Inflammatory macrophage (primary cell): Measurements from ENCODE around the gene TEAD3.

ENCODE experiments used
- DNase-seq, 2 donors: peaks; one replicate each; pipeline ENCODE4 v3.0.0-alpha.2; 2020 to 2022

TEAD3 gene

GRCh38 chr6:35491558-35492257, 5.2 kb downstream of the TEAD3 start:
- no peak for DNase-seq

GRCh38 chr6:35490821-35491557, 5.9 kb downstream of the TEAD3 start:
- DNase-seq: no peak

DNA sequence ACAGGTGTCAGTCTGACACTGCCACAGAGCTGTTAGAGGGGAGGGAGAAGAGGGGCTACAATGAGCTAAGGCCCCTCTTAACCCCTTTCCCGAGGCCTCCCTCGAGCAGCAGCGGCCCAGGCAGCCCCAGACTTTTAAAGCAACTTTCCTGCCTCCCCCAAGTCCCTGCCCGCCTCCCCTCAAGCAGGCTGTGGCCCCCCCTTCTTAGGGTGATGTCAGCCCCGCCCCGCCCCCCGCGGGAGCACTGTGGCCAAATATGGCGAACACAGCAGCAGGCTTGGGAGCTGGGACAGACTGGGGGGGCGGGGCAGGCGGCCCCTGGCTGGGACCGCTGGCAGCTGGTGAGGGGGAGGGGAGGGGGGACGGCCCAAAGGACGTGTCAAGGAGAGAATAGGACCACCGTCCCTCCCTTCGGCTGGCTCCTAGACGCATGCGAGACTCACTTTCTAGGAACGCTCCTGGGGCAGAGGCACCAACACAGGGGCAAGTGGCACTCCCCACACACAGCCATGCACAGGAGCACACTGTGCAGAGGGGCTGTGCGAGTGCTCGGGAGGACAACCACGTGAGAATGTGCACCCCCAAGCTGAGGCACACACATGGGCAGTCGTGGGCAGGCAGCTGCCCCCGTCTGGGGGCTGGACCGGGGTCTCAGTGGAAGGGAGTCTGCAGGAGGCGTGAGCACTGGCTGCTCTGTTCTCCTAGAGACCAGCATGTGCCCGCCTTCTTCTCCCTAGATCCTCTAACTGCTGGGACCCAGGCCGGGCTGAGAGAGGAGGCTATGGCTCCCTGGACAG, 6.7 kb downstream of the TEAD3 start:
- no peak for DNase-seq

DNA sequence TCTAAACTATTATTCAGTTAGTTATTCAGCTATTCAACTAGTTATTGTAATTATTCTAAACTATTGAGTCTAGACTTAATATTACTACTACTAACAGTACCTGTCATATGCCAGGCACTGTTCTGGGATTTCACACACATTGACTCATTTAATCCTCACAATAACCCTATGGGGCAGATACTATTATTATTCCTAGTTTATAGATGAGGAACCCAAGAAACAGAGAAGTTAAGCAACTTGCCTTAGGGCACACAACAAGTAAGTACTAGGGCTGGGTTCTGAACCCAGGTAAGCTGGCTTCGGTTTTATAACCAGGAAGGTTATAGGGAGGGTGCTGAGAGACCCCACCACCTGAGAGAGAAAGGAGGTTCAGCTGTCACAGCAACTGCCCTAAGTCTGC, 7.8 kb downstream of the TEAD3 start:
- DNase-seq: peak; percentile 7 to 15

DNA sequence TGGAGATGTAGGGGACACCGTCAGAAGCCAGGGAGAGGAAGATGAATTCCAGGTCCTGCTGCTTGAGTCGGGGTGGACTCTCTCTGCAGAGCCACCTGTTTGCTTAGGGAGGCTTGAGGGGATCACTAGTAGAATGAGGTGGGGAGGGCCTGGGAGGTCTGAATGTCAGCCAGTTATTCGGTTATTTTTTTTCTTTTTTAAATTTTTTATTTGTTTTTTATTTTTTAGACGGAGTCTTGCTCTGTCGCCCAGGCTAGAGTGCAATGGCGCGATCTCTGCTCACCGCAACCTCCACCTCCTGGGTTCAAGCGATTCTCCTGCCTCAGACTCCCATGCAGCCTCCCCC, 8.4 kb downstream of the TEAD3 start:
- DNase-seq: no peak

DNA sequence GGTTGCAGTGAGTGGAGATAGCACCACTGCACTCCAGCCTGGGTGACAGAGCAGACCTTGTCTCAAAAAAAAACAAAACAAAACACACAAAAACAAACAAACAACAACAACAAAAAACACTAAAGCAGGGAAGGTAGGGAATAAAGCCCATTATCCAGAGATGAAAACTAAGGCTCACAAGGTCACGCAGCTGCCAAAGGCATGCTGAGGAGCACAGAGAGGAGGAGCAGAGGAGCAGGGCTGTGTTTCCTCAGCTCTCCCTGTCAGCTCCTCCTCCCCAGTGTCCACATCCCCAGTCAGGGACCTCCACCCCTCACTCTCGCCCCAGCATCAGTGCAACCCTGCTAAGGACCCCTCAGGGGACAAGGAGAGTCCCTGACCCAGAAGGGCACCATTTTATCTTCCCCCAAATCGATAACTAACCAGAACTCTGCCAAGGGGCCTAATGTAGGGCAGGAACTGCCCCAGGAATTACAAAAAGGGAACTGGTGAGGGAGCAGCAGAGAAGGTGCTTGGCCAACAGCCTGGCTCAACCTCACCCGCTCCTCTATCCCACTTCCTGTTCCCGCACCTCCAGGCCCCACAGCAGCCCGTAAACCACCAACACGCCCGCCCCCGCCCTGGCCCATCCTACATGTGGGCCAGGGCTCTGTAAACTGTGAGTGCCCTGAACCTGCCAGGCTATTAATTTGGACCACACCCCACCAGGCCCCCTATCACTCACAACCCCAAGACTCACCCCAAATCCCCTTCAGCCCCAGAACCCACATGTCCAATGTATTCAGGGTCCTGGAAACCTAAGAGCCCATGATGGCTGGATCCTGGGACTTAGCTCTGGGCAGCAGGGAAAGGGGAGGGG, 9.0 kb downstream of the TEAD3 start:
- DNase-seq: peak; percentile 64 to 86

- DNase-seq: no peak
Measured at GRCh38 chr6:35486005-35486925, 10.6 kb downstream of the TEAD3 start.

DNA sequence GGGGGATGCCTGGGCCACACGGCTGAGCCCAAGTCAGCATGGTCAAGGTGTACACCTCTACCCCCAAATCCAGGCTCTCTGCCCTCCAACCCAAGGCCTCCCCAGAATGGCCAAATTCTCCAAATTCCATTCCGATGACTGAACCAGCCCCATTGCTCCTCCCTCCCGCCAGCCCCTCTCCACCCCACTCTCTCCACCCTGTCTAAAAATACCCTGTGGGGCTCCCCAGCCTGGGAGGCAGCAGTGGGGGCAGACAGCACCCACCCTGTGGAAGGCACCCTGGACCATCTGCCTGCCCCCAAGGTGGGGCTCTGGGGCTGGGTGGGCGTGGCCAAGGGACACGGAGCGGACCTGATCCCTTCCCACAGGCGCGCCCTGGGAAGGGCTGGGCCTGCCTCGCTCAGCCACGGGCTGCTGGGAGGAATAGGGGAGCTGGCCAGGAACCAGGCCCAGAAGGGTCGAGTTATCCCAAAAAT, 11.4 kb downstream of the TEAD3 start:
- no peak for DNase-seq

GRCh38 chr6:35484921-35485392, 11.9 kb downstream of the TEAD3 start:
- DNase-seq: peak; percentile 73 to 94

DNA sequence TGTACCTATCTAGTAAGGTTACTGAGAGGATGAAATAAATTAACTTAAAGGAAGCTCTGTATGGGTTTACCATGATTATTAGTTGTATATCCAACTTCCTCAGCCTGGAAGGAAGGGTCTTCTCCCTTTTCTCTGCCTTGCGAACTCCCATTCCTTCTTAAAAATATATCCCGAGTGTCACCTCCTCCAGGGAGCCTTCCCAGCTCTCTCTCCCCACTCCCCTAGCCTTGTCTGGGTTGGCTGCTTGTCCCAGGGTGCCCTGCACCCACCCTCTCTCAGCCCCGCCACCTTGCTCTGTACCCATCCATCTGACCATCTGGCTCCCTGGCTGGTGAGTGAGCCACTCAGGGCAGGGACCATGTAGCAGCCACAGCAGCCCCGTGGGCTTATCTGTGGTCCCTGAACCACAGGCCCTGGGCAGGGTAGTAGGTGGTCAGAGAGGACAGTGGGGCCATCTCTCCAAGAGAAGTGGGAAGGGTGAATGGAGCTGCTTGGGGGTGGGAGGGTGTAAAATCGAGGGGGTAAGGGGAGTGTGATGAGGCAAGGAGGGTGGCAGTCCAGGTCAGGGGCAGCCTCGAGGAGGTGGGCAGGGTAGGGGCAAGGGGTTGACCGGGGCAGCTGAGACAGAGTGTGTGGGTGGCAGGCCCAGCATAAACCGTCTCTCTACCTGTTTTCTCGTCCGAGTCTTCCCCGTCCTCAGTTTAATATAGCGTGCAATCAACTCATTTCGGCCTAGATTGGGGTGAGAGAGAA, 12.8 kb downstream of the TEAD3 start:
- no peak for DNase-seq

DNA sequence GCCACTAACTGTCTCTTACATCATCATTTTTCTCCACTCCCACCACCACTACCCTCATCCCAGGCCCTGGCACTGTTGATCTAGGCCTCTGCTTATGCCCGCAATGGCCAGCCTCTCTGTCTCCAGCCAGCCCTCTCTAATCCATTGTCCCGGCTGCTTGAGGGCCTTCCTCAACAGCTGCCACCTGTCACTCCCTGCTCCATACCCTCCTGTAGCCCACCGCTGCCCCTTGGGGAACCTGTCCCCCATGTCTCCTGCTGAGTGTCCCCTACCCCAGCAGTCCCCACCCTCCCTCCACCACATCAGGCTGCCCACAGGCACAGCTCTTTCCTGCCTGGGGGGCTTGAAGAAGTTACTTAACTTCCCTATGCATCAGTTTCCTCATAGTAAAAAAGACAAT, 13.4 kb downstream of the TEAD3 start:
- no peak for DNase-seq

DNA sequence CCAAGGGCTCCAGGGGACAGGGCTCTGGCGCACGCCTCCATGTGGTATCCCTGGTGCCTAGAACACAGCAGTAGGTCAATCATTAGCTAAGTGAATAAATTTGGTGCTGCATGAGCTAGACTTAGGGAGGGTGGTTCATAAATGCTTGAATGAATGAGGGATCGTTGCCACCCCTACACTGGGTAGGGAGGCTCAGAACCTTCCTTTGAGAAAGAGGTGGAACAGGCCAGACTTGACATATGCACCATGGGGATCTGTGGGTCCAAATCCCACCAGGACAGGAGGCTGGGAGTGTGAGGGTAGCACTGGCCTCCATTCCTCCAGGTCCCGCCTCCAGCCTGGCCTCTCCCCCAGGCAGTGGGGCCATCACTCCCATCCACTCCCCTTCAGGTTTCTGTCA, 13.8 kb downstream of the TEAD3 start:
- DNase-seq: no peak

- DNase-seq: no peak
Measured at GRCh38 chr6:35481226-35481625, 15.7 kb downstream of the TEAD3 start.

DNA sequence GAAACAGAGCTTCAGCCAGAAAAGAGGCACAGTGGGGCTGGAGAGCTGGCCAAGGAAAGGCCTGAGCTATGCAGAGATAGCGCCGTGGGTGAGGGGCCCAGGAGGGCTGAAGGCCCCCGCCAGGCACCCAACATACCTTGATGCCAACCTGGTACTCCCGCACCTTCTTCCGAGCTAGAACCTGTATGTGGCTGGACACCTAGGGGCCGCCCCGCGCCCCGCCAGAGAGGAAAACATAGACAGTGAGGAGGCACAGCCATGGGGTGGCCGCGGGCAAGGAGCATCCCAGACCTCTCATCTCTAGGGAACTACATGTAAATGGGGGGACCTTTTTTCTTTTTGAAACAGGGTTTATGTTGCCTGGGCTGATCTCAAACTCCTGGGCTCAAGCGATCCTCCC, 16.7 kb downstream of the TEAD3 start:
- no peak for DNase-seq

GRCh38 chr6:35478259-35478658, 18.6 kb downstream of the TEAD3 start:
- no peak for DNase-seq

DNA sequence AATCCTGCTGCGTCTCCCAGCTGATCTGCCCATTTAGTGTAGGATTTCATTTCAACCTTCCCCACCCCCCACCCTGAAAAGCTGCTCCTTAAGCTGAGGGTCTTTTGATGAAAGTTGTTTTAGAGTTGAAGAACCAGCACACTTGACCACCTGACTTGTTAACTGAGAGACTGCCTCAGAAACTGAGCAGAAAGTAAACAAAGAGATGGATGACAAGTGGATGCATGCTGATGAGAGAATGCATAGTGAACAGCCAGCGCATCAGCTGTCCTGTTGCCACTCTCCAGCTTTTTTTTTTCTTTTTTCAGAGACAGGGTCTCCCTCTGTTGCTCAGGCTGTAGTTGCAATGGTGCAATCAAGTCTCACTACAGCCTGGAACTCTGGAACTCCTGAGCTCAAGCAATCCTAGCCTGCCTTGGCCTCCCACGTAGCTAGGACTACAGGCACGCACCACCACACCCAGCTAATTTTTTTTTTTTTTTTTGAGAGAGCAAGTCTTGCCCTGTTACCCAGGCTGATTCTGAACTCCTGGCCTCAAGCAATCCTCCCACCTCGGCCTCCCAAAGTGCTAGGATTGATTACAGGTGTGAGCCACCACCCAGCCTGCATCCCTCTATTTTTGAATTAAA, 19.2 kb downstream of the TEAD3 start:
- DNase-seq: no peak

GRCh38 chr6:35477028-35477427, 19.9 kb downstream of the TEAD3 start:
- no peak for DNase-seq

GRCh38 chr6:35476004-35476403, 20.9 kb downstream of the TEAD3 start:
- no peak for DNase-seq

DNA sequence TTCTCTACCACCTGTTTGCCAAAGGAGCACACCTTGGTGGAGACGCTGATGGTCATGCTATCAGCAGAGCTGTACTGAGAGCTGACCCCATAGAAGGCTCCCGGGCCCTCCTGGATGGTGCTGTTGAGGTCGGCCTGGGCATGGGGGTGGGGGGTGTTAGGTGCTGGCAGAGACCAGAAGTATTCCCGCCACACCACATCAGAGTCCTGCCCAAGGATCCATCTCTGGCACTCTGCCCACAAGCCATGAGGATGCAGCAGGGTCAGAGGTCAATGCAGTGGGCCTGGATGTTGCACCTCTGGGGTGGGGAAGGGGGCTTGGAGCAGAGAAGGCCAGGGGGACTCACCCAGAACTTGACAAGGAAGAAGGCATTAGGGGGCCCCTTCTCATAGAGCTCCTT, 21.3 kb downstream of the TEAD3 start:
- no peak for DNase-seq
